Body of pancreas (tissue), 4 donors: ENCODE results near the gene PSMB2. TPM values are rescaled to one million over a fixed set of nuclear protein-coding genes. Genes with fewer than 3 reads are reported as not detected.

Source experiments
- ATAC-seq: fragments of 150-250 bp; one replicate; pipeline ENCODE4 v1.9.1; 2016
- DNase-seq, 4 donors: peaks; one replicate each; pipeline ENCODE4 v3.0.0-alpha.2; 2019
- H3K27ac ChIP-seq, 4 donors: fragments of 200-600 bp; sonication (generic); 1 replicate in 3 of 4; 2 replicates in 1 of 4; pipeline versions ENCODE4 v1.5.1 to v1.6.1; 2016 to 2019; ENCODE audit warnings: mild to moderate bottlenecking in 1 of 4, mixed read lengths in 1 of 4, moderate library complexity in 1 of 4
- H3K27me3 ChIP-seq, 2 donors: fragments of 200-600 bp; sonication (generic); one replicate each; pipeline ENCODE4 v1.6.0; 2016; ENCODE audit warnings: mild to moderate bottlenecking in 1 of 2
- H3K36me3 ChIP-seq, 2 donors: fragments of 200-600 bp; sonication (generic); replicated peaks in 1 of 2; 2 replicates each; pipeline ENCODE4 v1.5.1; 2016; ENCODE audit warnings: low read depth in 2 of 2; ENCODE audit not compliant: insufficient read depth in 1 of 2
- H3K4me1 ChIP-seq: fragments of 200-600 bp; sonication (generic); one replicate; pipeline ENCODE4 v1.6.0; 2016
- H3K4me3 ChIP-seq, 2 donors: fragments of 200-600 bp; sonication (generic); 1 replicate in 1 of 2; 2 replicates in 1 of 2; pipeline ENCODE4 v1.5.1; 2016 to 2019
- H3K9me3 ChIP-seq, 3 donors: fragments of 200-600 bp; sonication (generic); 1 replicate in 2 of 3; 2 replicates in 1 of 3; pipeline ENCODE4 v1.5.1; 2016
- POLR2A ChIP-seq, 3 donors: fragments of 450-650 bp; IDR thresholded peaks; one replicate each; pipeline ENCODE4 v1.6.1; 2016; ENCODE audit warnings: antibody characterized with exemption in 3 of 3, mild to moderate bottlenecking in 2 of 3
- WGBS, 2 donors: methylation state at CpG; one replicate each; pipeline ENCODE4 v1.1.5; 2017; 5-methylcytosine and 5-hydroxymethylcytosine counted together
- intact Hi-C: fragments of 100-400 bp; cut with DNase I; formaldehyde crosslinking; loops from one replicate; pipeline ENCODE4 v1.15.1; 2023
- total RNA-seq, 2 donors: library from RNA; depleted of rRNA; stranded (reverse); fragments of >200 nt; gene quantifications; one replicate each; pipeline ENCODE4 v1.1.0, GENCODE V29; 2016
- TF ChIP-seq, protein P1 (sequence below), 7 experiments: fragments of 450-650 bp in 4 of 7; fragments of 200-600 bp in 3 of 7; sonication (generic) in 3 of 7; IDR thresholded peaks; one replicate each; pipeline ENCODE4 v1.5.1; 2016 to 2019; ENCODE audit warnings: antibody characterized with exemption in 7 of 7

The PSMB2 gene
- total RNA-seq, 2 donors from 2014 or later: 13.2 to 17.5 TPM

DNA sequence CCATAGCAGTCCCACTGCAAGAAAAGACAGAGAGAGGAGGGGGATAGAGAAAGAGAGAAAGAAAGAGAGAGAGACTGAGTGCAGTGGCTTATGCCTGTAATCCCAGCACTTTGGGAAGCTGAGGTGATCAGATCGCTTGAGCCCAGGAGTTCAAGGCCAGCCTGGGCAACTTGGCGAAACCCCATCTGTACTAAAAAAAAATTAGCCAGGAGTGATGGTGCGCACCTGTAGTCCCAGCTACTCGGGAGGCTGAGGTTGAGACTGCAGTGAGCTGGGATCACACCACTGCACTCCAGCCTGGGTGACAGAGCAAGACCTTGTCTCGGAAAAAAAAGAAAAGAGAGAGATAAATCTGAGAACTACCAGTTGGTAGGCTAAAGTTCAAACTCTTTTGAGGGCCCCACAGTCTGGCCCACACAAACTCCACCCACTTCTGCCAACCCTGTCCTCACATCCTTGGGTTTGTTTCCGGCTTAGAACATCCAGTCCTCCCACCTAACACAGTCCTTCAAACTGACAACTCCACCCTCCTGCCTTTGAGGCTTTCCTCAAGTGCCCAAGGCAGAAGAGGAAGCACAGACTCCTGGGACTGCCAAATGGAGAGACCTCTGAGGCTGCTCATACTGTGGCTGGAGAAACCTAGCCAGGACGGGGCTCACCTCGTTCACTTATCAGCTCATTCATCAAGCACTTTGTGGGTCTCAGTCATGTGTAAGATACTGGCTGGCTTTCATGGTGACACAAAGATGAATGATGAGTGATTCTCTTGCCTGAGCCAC, 48.1 kb downstream of the PSMB2 start:
- H3K4me3 ChIP-seq: no peak overlapping the region
- TF ChIP-seq, protein P1, sequence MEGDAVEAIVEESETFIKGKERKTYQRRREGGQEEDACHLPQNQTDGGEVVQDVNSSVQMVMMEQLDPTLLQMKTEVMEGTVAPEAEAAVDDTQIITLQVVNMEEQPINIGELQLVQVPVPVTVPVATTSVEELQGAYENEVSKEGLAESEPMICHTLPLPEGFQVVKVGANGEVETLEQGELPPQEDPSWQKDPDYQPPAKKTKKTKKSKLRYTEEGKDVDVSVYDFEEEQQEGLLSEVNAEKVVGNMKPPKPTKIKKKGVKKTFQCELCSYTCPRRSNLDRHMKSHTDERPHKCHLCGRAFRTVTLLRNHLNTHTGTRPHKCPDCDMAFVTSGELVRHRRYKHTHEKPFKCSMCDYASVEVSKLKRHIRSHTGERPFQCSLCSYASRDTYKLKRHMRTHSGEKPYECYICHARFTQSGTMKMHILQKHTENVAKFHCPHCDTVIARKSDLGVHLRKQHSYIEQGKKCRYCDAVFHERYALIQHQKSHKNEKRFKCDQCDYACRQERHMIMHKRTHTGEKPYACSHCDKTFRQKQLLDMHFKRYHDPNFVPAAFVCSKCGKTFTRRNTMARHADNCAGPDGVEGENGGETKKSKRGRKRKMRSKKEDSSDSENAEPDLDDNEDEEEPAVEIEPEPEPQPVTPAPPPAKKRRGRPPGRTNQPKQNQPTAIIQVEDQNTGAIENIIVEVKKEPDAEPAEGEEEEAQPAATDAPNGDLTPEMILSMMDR (IDR thresholded peaks at IDR 0.05): no peak
- TF ChIP-seq POLR2A (IDR thresholded peaks at IDR 0.05): no peak
- no peak for ATAC-seq
- no peaks in the 10 kb centered on the region for H3K4me1 ChIP-seq
- no peak overlapping the region for H3K27ac ChIP-seq
- no peaks in the 10 kb centered on the region for H3K27me3 ChIP-seq
- no peak for DNase-seq
- H3K36me3 ChIP-seq: no peaks in the 10 kb centered on the region
- intact Hi-C loops: no loop called here
- 50 to 60% methylated on average over 8 of the region's 8 CpGs for WGBS, 2 donors
- no peaks in the 10 kb centered on the region for H3K9me3 ChIP-seq

DNA sequence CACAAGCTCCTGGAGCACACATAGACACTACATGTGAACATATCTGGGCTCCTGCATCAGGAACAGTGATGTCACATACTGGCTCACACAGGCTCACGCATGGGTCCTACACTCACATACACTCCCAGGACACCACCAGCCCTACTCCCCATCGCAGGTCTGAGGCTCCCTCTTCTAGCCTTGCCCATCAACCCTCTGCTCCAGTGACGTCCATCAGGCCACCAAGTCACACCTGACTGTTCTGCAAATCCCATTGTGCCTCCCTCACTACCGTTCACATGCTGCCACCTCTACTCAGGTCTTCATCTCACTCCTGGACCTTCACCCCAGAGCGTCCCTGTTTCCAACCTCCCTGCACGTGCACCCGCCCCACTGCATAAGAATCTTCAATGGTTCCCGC, 50.1 kb downstream of the PSMB2 start:
- WGBS, 2 donors: 89 to 96% methylated on average over 8 of the region's 8 CpGs

DNA sequence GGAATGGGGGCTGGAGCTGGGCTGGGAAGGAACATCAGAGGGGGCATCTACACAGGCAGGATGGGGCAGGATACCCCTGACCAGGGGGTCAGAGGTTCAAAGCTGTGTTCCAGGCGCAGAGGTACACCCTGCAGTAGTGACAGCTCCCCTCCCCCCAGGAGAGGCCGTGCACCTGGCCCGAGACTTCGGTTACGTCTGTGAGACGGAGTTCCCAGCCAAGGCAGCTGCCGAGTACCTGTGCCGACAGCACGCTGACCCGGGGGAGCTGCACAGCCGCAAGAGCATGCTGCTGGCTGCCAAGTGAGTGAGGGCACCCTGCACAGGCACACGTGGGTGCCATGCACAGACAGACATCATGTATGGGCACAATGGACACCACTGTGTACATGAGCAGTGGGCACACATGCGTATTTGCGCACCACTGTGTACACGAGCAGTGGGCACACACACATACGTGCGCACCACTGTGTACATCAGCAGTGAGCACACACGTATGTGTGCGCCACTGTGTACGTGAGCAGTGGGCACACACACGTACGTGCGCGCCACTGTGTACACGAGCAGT, 50.8 kb downstream of the PSMB2 start:
- H3K4me3 ChIP-seq: no peak overlapping the region
- TF ChIP-seq, protein P1 (IDR thresholded peaks at IDR 0.05): no peak
- no peak for TF ChIP-seq POLR2A (IDR thresholded peaks at IDR 0.05)
- no peak for DNase-seq
- no peaks in the 10 kb centered on the region for H3K9me3 ChIP-seq
- H3K36me3 ChIP-seq: no peaks in the 10 kb centered on the region
- no peaks in the 10 kb centered on the region for H3K4me1 ChIP-seq
- 89 to 90% methylated on average over 3 to 25 of the region's 25 CpGs for WGBS, 2 donors
- H3K27ac ChIP-seq: no peak overlapping the region
- intact Hi-C loops: no loop called here
- no peaks in the 10 kb centered on the region for H3K27me3 ChIP-seq
- no peak for ATAC-seq

More for the DNA sequence above, 50.1 kb downstream of the PSMB2 start:
- TF ChIP-seq, protein P1 (IDR thresholded peaks at IDR 0.05): no peak
- TF ChIP-seq POLR2A (IDR thresholded peaks at IDR 0.05): no peak
- ATAC-seq (no peak), DNase-seq (no peak)
- intact Hi-C loops: no loop called here
- Histone ChIP-seq H3K36me3 (no peaks in the 10 kb centered on the region), H3K27me3 (no peaks in the 10 kb centered on the region), H3K9me3 (no peaks in the 10 kb centered on the region), H3K27ac (no peak overlapping the region), H3K4me1 (no peaks in the 10 kb centered on the region), H3K4me3 (no peak overlapping the region)

DNA sequence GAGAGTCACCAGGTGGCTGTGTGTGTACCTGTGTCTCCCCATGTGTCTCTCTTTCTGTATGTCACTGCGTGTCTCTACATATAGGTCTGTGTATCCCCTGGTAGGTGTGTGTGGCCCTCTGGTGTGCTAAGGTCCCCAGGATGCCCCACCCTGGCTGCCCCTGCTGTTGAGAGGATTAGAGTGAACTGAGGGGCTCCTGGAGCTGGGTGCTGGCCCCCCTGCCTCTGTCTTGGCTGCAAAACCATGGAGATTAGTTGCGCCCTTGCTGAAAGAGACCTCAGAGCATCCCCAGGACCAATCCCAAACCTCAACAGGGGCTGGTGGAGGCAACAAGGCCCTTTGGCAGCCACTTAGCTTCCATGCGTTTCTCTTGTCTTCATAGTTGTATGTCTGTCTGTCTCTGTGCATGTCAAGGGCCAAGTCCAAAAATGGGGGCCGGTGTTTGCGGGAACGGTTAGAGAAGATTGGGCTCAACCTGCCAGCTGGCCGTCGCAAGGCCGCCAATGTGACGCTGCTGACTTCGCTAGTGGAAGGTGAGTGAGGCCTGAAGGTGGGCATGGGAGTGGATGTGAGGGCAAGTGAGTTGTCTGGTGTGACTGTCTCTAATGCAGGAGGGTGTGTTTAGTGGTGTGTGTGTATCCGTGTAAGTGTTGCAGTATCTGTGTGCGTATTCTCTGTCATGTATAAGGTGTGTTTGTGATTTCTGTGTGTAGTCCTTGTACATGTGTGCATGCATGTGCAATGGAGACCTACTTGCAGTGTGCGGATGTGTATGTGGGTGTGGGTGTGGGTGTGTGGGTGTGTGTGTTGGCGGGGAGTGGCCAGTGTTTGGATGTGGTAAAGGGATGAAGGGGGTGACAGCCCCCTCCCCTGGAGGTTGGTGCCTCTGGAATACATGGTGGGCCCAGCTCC, 51.6 kb downstream of the PSMB2 start:
- intact Hi-C loops: no loop called here
- TF ChIP-seq, protein P1 (IDR thresholded peaks at IDR 0.05): no peak
- TF ChIP-seq POLR2A (IDR thresholded peaks at IDR 0.05): no peak
- Histone ChIP-seq H3K27me3 (no peaks in the 10 kb centered on the region), H3K27ac (no peak overlapping the region), H3K36me3 (no peaks in the 10 kb centered on the region), H3K4me3 (no peak overlapping the region), H3K9me3 (no peaks in the 10 kb centered on the region), H3K4me1 (no peaks in the 10 kb centered on the region)
- ATAC-seq: no peak
- 92 to 96% methylated on average over 14 to 15 of the region's 15 CpGs for WGBS, 2 donors
- DNase-seq: no peak
